T47D (cell line): ENCODE results near the gene DDR1.
"Not testable (repeated sequence)": the region's sequence is repeated elsewhere in the genome, so short reads cannot be mapped to it uniquely, and the experiment has no call there.

Source experiments
- DNase-seq, 2 experiments: peaks; one replicate each; pipeline versions ENCODE4 v3.0.0 to v3.0.0-alpha.2; 2011 to 2012; ENCODE audit warnings: low read depth in 1 of 2, low spot score in 1 of 2
- JUND ChIP-seq: IDR thresholded peaks from 2 replicates; pipeline ENCODE4 v1.6.1; 2012; ENCODE audit warnings: low read depth
- in situ Hi-C: cut with HindIII; loops from 2 replicates; pipeline ENCODE4 v1.10.0; 2016; ENCODE audit warnings: low sequenced_read_pairs, low pct_unique_long_range_greater_than_20kb

DDR1 gene

GRCh38 chr6:30912746-30913520 lies 28.6 kb downstream of the DDR1 start:
- TF ChIP-seq JUND = no peak
- no peak for DNase-seq
- in situ Hi-C loops = no loop called here

GRCh38 chr6:30913721-30914075 lies 29.4 kb downstream of the DDR1 start:
- in situ Hi-C loops = no loop called here
- no peak for TF ChIP-seq JUND
- no peak for DNase-seq

- in situ Hi-C loops = no loop called here
- no peak for TF ChIP-seq JUND
- peak; percentile 97 for DNase-seq
Measured at GRCh38 chr6:30914076-30914853, 29.9 kb downstream of the DDR1 start, which contains the start of gene VARS2. Gene VARS2, plus strand, starts transcription at chr6:30914238. Its CDS starts 599 bp downstream, at chr6:30914837.

GRCh38 chr6:30914854-30915590 lies 30.7 kb downstream of the DDR1 start:
- no peak for TF ChIP-seq JUND
- in situ Hi-C loops = no loop called here
- DNase-seq = no peak

GRCh38 chr6:30915591-30915946 lies 31.2 kb downstream of the DDR1 start:
- DNase-seq = peak; percentile 79 to 82
- TF ChIP-seq JUND = no peak
- in situ Hi-C loops = no loop called here

GRCh38 chr6:30917041-30917440 lies 32.7 kb downstream of the DDR1 start:
- in situ Hi-C loops = no loop called here
- DNase-seq = no peak
- no peak for TF ChIP-seq JUND

GRCh38 chr6:30917487-30917886 lies 33.2 kb downstream of the DDR1 start:
- in situ Hi-C loops = no loop called here
- DNase-seq = no peak
- TF ChIP-seq JUND = no peak

GRCh38 chr6:30918670-30919069 lies 34.4 kb downstream of the DDR1 start:
- no peak for DNase-seq
- TF ChIP-seq JUND = no peak
- in situ Hi-C loops = no loop called here

- TF ChIP-seq JUND = no peak
- in situ Hi-C loops = no loop called here
- no peak for DNase-seq
Measured at GRCh38 chr6:30922447-30922852, 38.1 kb downstream of the DDR1 start.

GRCh38 chr6:30924040-30924627 lies 39.8 kb downstream of the DDR1 start:
- in situ Hi-C loops, DNase-seq: not testable (repeated sequence)

- TF ChIP-seq JUND = no peak
- DNase-seq = no peak
- in situ Hi-C loops = no loop called here
Measured at GRCh38 chr6:30926644-30927043, 42.3 kb downstream of the DDR1 start.

GRCh38 chr6:30927080-30927479 lies 42.8 kb downstream of the DDR1 start:
- DNase-seq, in situ Hi-C loops: not testable (repeated sequence)
